C4-2B (cell line): Measurements from ENCODE around the gene ADA.

Experiments used
- ZFX ChIP-seq: fragments of 450-650 bp; IDR thresholded peaks from 2 replicates; pipeline ENCODE4 v1.6.1; 2017
- TF ChIP-seq, protein P1 (sequence below): fragments of 450-650 bp; conservative IDR thresholded peaks from 2 replicates; pipeline ENCODE4 v1.5.1; 2017; ENCODE audit warnings: mild to moderate bottlenecking

- TF ChIP-seq, protein P1, sequence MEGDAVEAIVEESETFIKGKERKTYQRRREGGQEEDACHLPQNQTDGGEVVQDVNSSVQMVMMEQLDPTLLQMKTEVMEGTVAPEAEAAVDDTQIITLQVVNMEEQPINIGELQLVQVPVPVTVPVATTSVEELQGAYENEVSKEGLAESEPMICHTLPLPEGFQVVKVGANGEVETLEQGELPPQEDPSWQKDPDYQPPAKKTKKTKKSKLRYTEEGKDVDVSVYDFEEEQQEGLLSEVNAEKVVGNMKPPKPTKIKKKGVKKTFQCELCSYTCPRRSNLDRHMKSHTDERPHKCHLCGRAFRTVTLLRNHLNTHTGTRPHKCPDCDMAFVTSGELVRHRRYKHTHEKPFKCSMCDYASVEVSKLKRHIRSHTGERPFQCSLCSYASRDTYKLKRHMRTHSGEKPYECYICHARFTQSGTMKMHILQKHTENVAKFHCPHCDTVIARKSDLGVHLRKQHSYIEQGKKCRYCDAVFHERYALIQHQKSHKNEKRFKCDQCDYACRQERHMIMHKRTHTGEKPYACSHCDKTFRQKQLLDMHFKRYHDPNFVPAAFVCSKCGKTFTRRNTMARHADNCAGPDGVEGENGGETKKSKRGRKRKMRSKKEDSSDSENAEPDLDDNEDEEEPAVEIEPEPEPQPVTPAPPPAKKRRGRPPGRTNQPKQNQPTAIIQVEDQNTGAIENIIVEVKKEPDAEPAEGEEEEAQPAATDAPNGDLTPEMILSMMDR, result no peak
- no peak for TF ChIP-seq ZFX
Observed at GRCh38 chr20:44620030-44620429, 31.5 kb downstream of the ADA start.
